SH-SY5Y (cell line): ENCODE results near the gene MAN2A1.

Experiments
- GATA2 ChIP-seq: IDR thresholded peaks from 2 replicates; pipeline ENCODE4 v1.6.1; 2011; ENCODE audit warnings: mild to moderate bottlenecking, low read depth, low read length
- GATA3 ChIP-seq: IDR thresholded peaks from 2 replicates; pipeline ENCODE4 v1.6.1; 2011; ENCODE audit warnings: low read depth, mild to moderate bottlenecking, low read length, moderate library complexity

- TF ChIP-seq GATA3 (no peak), GATA2 (no peak)
Observed at GRCh38 chr5:109859537-109859936, 169.8 kb downstream of the MAN2A1 start.
